HG03025 (cell line): ENCODE measurements around the gene GNAT3.

Experiments used
- ATAC-seq: cut with Tn5 transposase; IDR thresholded peaks from one replicate; pipeline ENCODE4 v1.9.1; 2021; ENCODE audit warnings: mild to moderate bottlenecking, moderate library complexity; ENCODE audit not compliant: unreplicated experiment, low FRiP score

GNAT3 gene

GRCh38 chr7:80511964-80512363, at the start of gene GNAT3:
Gene GNAT3, minus strand, starts transcription at chr7:80512064. Its CDS starts 138 bp downstream, at chr7:80511926.
- no peak for ATAC-seq

GRCh38 chr7:80558116-80558515, 46.3 kb upstream of the GNAT3 start:
- no peak for ATAC-seq

- no peak for ATAC-seq
These were observed 40.3 kb upstream of the GNAT3 start for GRCh38 chr7:80552031-80552694.

DNA sequence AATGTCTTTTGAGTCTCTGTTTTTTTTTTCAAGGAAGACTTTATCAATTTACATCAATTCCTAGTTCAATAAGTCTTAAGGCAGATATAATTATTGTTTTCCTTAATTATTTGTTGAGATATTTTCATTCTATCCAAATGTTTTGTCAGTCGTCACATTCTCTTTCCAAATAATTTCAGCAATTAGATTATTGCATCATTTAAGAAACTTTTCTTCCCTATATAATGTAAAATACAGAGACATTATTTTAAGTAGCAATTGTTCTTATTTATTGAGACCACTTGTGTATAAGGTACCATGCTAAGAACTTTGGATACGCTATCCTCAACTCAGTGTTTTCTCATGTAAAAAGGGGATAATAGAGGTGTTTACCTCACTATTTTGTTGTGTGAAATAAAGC, 38.1 kb upstream of the GNAT3 start:
- ATAC-seq: no peak

DNA sequence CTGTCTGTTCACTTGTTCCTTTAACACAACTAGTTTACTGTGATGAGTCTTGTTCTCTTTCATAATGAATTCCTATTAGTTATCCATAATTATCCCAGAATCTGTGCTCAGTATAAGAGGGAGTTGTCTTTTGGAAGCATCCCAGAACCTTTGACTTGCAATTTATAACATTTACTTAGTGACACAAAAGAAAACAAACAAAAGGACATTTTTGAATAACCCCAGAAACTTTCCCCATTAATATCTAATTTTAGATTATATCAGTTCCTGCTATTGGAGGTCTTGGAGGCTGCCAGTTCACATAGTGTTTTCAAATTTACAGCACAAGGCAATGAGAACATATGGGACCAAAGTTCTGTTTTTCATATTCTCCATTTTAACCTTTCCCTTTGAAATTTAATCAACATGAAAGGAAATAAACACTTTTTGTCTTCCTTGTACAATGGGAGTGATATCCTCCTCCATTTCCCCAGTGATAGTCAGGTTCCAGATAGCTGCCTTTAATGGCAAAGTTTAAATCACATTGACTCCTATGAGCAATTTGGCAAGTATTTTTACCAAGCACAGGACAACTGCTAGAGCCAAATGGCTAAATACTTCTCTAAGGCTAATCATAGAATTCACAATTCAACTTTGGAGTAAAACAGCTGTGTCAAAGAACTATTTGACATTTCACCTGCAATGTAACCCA, 37.1 kb upstream of the GNAT3 start:
- no peak for ATAC-seq

DNA sequence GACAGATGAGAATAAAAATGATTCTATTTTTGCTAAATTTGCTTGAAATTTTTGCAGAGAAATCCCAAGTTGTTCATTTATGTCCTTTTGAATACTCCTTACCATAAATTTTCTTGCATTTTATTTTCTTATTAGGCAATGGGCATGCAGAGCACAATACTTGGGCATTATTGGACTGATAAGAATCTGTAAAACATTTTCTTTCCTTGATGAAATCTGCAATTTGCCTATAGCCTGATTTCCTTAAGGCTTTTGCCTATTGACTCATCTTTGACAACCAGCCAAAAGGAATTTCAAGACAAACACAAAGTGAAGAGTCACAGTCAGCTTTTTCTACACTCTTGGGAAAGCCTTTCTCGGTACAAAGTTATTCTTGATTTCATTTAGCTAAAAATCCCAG, 30.5 kb upstream of the GNAT3 start:
- no peak for ATAC-seq

DNA sequence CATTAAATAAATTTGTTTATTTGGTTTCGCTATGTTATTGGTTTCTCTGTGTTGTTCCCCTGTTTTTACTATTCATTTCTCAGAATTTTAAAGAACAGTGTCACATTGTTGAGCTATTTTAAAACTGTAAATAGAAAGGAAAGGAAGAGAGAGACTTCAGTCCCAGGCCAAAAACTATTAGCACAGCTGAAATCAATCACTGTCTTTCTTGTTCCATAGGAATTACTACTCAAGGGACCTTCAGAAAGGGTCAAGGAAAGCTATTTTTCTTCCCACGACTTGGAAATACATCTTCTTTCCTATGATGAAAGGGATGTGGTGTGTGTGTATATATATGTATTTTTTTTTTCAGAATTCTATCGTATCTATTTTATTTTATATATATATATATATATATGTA, 29.0 kb upstream of the GNAT3 start:
- ATAC-seq: no peak

- ATAC-seq: no peak
These were observed 25.2 kb upstream of the GNAT3 start for GRCh38 chr7:80537091-80537490.

DNA sequence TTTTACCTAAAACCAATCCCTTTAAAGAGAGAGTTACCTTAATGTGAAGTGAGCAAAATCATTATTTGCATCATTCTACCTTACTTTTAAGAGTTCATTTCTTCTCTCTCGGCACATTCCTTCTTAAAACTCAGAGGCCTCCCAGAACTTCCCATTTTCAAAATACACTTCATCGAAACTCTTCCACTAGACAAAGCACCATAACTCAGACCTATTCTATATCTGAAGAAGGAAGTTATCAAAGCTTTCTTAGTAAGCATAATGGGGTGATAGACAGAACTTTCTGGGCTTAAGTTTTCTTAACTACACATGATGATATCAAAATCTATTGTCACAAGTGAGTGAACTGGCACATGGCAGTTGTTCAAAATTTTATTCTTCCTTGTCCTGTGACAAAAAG, 24.6 kb upstream of the GNAT3 start:
- ATAC-seq: no peak

GRCh38 chr7:80533287-80533686, 21.4 kb upstream of the GNAT3 start:
- no peak for ATAC-seq

- no peak for ATAC-seq
These were observed 20.3 kb upstream of the GNAT3 start for GRCh38 chr7:80532153-80532552.

- ATAC-seq: no peak
These were observed 18.3 kb upstream of the GNAT3 start for GRCh38 chr7:80530136-80530535.

- ATAC-seq: no peak
These were observed 17.5 kb upstream of the GNAT3 start for GRCh38 chr7:80529362-80529761.

GRCh38 chr7:80528689-80529088, 16.8 kb upstream of the GNAT3 start:
- no peak for ATAC-seq

- ATAC-seq: no peak
These were observed 14.6 kb upstream of the GNAT3 start for GRCh38 chr7:80526472-80526871.

- no peak for ATAC-seq
These were observed 12.8 kb upstream of the GNAT3 start for GRCh38 chr7:80524693-80525092.

DNA sequence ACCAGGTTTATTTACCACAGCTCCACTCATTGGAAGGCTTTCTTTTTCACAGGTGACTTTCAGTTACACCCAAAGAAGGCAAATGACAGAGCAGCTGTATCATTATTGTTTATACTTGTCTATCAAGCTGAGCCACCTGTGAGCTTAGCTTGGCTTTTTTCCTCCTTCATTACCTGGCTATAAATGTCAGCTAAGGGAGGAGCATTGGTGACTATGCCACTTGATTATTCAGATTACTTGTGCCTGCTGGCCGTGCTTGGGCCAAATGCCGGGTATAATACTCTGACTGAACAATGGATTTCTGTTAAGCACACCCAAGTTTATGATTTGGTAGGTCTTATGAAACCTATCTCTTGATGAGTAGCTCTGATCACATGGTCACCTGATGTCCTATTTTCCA, 9.9 kb upstream of the GNAT3 start:
- ATAC-seq: no peak

- ATAC-seq: no peak
These were observed 8.3 kb upstream of the GNAT3 start for GRCh38 chr7:80520199-80520598.

- ATAC-seq: no peak
These were observed 5.5 kb upstream of the GNAT3 start for GRCh38 chr7:80517282-80517747.

DNA sequence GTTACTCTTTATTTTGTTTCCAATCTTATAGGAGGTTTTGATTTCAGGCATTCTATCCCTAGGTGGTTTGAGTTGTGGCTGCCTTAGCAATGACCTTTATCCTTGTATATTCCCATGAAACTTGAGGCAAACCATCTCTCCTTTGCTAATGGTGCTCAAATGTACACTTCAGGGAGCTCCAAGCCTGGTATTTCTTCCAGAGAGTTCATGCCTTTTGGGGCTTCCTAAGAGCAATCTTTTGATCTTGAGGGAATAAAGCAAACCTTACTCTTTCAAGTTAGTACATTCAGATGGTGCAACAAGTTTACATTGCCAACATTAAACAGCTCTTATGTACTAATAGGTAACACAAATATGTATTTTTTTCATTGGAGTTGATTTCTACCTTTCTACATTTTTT, 3.4 kb upstream of the GNAT3 start:
- no peak for ATAC-seq

GRCh38 chr7:80510021-80510420, 1.8 kb downstream of the GNAT3 start:
- no peak for ATAC-seq

GRCh38 chr7:80508440-80508839, 3.4 kb downstream of the GNAT3 start:
- ATAC-seq: no peak
